ENCODE data around the gene HES1.

Gene HES1

DNA sequence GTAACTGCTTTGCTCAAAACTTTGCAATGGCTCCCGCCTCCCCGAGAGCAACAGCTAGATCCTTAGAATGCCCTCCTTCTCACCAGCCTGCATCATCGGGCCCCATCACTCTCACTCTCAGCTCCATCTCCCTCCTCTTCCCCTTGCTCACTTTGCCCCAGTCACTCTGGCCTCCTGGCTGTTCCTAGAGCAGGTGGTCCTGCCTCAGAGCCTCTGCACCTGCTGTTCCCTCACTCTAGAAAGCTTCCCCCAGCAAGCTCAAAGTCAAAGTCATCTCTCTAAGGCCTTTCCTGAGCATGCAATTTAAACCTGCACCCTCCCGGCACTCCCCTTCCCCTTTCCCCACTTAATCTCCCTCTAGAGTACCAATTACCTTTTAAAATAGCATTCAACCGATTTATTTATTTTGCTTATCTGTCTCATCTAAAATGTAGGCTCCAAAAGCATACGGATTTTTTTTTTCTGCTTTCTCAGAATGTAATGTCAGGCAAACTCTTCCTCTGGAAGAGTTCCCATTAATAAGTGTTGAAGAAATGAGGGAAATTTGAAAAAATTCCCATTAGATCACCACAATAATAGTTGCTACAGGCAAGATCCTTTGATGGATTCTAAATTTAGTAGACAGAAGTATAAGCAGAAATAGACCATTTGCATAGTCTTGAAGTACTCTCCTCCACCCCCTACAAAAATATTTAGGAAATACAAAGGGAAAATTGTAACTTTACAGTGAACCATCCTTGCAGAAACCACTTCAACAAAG lies 15.9 kb upstream of the HES1 start:
- no peak for DNase-seq (ENCODE audit: low read depth, low spot score)
- Histone ChIP-seq H3K9ac (ENCODE audit: insufficient read length) (no peak overlapping the region), H3K9me3 (ENCODE audit: low read depth, low read length) (no peaks in the 10 kb centered on the region), H3K36me3 (ENCODE audit: insufficient read depth, low read length) (no peaks in the 10 kb centered on the region), H3K4me3 (no peak overlapping the region), H3K27ac (no peak overlapping the region)
- TF ChIP-seq POLR2AphosphoS5 (IDR thresholded peaks at IDR 0.05; ENCODE audit: borderline replicate concordance, low read depth, low read length), result no peak
- TF ChIP-seq EZH2 (IDR thresholded peaks at IDR 0.05), result no peak
- no peak for TF ChIP-seq FOXP2 (optimal IDR thresholded peaks at IDR 0.05; ENCODE audit: control extremely low read depth, extremely low read length, insufficient read depth)

DNA sequence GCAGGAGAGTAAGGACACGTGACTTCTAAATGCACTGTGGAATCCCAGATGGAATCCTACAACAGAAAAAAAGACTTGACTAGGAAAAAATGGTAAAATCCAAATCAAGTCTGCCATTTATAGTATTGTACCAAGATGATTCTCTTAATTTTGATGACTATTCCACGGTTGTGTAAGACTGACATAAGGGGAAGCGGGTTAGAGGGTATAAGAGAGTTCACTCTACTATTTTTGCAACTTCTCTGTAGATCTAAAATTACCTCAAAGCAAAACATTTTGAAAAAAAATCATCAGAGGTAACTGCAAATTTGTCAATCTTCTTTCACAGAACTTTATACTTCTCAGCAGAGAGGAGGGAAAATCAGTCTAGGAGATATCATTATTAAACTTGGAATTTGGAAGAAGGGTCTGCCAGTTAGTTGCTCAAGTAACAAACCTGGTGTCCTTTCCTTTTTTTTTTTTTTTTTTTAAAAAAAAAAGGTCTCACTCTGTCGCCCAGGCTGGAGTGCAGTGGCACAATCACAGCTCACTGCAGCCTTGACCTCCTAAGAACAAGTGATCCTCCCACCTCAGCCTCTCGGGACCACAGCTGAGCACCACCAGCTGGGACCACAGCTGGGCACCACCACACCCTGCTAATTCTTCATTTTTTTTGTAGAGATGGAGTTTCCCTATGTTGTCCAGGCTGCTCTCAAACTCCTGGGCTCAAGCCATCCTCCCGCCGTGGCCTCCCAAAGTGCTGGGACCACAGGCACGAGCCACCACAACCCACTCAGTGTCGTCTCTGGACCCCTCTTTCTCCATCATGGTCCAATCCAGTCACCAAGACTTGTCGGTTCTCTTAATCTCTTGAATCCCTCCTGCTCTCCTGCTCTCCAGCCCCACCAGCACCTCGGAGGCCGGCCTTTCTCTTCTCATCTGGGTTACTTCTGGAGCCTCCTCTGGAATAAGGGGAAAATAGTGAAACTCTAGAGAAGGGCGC lies 14.9 kb upstream of the HES1 start:
- Histone ChIP-seq H3K27ac (no peak overlapping the region), H3K9ac (ENCODE audit: insufficient read length) (no peak overlapping the region), H3K36me3 (ENCODE audit: insufficient read depth, low read length) (no peaks in the 10 kb centered on the region), H3K9me3 (ENCODE audit: low read depth, low read length) (no peaks in the 10 kb centered on the region), H3K4me3 (no peak overlapping the region)
- no peak for TF ChIP-seq FOXP2 (optimal IDR thresholded peaks at IDR 0.05; ENCODE audit: control extremely low read depth, extremely low read length, insufficient read depth)
- TF ChIP-seq POLR2AphosphoS5 (IDR thresholded peaks at IDR 0.05; ENCODE audit: borderline replicate concordance, low read depth, low read length), result no peak
- no peak for TF ChIP-seq EZH2 (IDR thresholded peaks at IDR 0.05)
- no peak for DNase-seq (ENCODE audit: low read depth, low spot score)

DNA sequence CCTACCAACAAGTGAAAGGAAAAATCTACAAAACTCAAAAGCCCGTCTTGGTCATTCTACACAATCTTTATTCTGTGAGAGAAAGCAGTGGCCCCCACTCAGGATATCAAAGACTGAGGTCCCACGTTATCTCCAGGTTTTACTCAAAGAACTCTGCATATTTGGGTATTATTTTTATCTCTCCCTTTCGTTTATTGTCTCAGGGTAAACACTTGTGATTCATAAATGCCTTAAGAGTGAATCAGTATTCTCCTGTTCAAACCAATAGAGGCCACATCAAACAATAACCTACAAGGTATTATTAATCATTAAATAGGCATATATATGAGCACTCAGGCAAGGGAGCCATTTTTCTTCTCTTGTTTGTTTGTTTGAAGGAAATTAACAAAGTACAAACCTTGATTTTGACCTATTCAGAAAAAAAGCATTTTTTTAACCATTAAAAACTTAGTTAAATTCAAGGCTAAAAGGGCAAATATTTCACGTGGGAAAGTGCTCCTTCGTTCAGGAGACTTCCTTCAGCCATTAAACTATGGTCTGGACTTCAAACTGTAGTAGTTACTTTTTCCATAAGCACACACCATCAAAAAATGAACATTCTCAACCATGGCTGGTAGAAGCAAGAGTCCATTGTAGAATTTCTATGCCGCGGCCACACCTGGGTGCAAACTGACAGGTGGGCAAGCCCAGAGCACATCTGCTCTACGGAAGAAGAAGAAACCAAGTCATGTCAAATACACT lies 13.9 kb upstream of the HES1 start:
- TF ChIP-seq FOXP2 (optimal IDR thresholded peaks at IDR 0.05; ENCODE audit: control extremely low read depth, extremely low read length, insufficient read depth) (no peak), EZH2 (IDR thresholded peaks at IDR 0.05) (no peak), POLR2AphosphoS5 (IDR thresholded peaks at IDR 0.05; ENCODE audit: borderline replicate concordance, low read depth, low read length) (no peak)
- DNase-seq (ENCODE audit: low read depth, low spot score), result no peak
- no peaks in the 10 kb centered on the region for H3K9me3 ChIP-seq (ENCODE audit: low read depth, low read length)
- no peaks in the 10 kb centered on the region for H3K36me3 ChIP-seq (ENCODE audit: insufficient read depth, low read length)
- H3K4me3 ChIP-seq, result no peak overlapping the region
- H3K27ac ChIP-seq, result no peak overlapping the region
- no peak overlapping the region for H3K9ac ChIP-seq (ENCODE audit: insufficient read length)

DNA sequence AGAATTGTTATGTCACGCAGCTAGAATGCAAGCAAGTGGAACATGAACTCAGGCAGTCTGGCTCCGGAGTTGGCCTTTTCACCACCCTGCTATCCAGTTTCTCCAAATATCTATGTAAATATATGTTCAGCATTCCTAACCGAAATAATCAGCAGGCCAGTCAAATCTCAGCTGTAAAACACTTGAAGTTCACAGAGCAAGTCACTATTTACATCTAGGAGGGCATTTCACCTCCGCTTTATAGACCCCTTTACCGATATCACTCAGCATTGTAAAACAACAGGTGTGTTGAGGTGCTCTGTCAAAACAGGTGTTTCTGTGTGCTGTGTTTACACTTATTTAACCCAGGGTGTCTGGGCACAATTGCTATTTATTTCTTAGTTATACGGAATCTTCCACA lies 12.2 kb upstream of the HES1 start:
- Histone ChIP-seq H3K27ac (no peak overlapping the region), H3K9ac (ENCODE audit: insufficient read length) (no peak overlapping the region), H3K4me3 (no peak overlapping the region), H3K9me3 (ENCODE audit: low read depth, low read length) (no peaks in the 10 kb centered on the region), H3K36me3 (ENCODE audit: insufficient read depth, low read length) (no peaks in the 10 kb centered on the region)
- DNase-seq (ENCODE audit: low read depth, low spot score), result no peak
- TF ChIP-seq FOXP2 (optimal IDR thresholded peaks at IDR 0.05; ENCODE audit: control extremely low read depth, extremely low read length, insufficient read depth) (no peak), POLR2AphosphoS5 (IDR thresholded peaks at IDR 0.05; ENCODE audit: borderline replicate concordance, low read depth, low read length) (no peak), EZH2 (IDR thresholded peaks at IDR 0.05) (no peak)

DNA sequence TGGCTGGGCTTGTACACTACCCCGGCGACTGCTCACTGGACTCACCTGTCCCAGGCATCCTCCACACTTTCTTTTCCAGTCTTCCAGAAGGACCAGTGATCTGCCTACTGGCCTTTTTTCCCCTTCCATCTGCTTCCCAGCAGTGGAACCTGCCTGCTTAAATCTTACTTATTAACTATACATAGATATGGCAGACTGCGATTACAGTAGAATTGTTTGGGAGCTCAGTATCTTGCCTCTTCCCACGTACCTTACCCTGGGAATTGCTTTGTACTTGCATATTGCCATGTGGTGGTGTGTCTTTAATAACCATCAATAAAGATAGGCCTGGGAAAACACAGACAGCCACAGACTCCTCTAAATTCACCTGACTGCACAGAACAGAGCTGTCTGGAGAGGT lies 11.8 kb upstream of the HES1 start:
- Histone ChIP-seq H3K36me3 (ENCODE audit: insufficient read depth, low read length) (no peaks in the 10 kb centered on the region), H3K9ac (ENCODE audit: insufficient read length) (no peak overlapping the region), H3K9me3 (ENCODE audit: low read depth, low read length) (no peaks in the 10 kb centered on the region), H3K27ac (no peak overlapping the region), H3K4me3 (no peak overlapping the region)
- no peak for TF ChIP-seq EZH2 (IDR thresholded peaks at IDR 0.05)
- TF ChIP-seq FOXP2 (optimal IDR thresholded peaks at IDR 0.05; ENCODE audit: control extremely low read depth, extremely low read length, insufficient read depth), result no peak
- TF ChIP-seq POLR2AphosphoS5 (IDR thresholded peaks at IDR 0.05; ENCODE audit: borderline replicate concordance, low read depth, low read length), result no peak
- DNase-seq (ENCODE audit: low read depth, low spot score), result no peak

DNA sequence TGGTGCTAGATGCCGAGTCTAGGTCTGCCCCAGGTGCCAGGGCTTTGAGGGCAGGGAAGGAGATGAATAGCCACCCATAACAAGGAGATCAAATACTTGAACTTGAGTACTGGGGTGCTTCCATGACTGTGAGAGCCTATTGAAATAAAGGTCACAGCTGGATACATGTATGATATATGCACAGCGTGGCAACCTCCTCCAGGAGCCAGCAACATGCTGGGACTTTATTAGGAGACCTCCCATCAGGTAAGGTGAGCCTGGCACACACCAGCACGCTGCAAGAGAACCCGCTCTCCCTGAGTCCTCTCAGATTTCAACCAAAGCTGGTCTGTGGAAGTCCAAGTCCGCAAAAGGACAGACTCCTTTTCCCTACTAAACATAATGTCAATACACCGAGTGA lies 10.5 kb upstream of the HES1 start:
- TF ChIP-seq POLR2AphosphoS5 (IDR thresholded peaks at IDR 0.05; ENCODE audit: borderline replicate concordance, low read depth, low read length) (no peak), FOXP2 (optimal IDR thresholded peaks at IDR 0.05; ENCODE audit: control extremely low read depth, extremely low read length, insufficient read depth) (no peak), EZH2 (IDR thresholded peaks at IDR 0.05) (no peak)
- Histone ChIP-seq H3K27ac (no peak overlapping the region), H3K36me3 (ENCODE audit: insufficient read depth, low read length) (no peaks in the 10 kb centered on the region), H3K4me3 (no peak overlapping the region), H3K9ac (ENCODE audit: insufficient read length) (no peak overlapping the region), H3K9me3 (ENCODE audit: low read depth, low read length) (no peaks in the 10 kb centered on the region)
- DNase-seq (ENCODE audit: low read depth, low spot score), result no peak

DNA sequence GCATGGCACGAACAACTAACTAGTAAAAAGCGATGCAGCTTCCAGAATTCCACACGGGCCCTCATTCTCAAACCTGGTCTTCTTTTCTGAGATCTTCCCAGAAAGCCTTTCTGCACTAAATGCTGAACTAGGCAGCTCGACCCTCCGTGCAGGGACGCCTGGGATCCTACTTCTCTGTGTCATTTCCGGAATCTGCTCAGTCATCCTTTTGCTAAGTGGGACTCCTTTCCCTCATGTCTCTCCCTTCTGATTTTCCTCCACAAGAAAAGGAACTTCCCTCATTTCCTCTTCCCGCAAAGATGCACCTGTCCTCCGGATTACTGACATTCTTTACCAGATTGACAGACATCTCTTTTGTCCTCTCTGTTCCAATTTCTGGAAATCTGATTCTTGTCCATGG lies 9.2 kb upstream of the HES1 start:
- H3K27ac ChIP-seq, result no peak overlapping the region
- H3K9ac ChIP-seq (ENCODE audit: insufficient read length), result no peak overlapping the region
- TF ChIP-seq POLR2AphosphoS5 (IDR thresholded peaks at IDR 0.05; ENCODE audit: borderline replicate concordance, low read depth, low read length) (no peak), FOXP2 (optimal IDR thresholded peaks at IDR 0.05; ENCODE audit: control extremely low read depth, extremely low read length, insufficient read depth) (no peak), EZH2 (IDR thresholded peaks at IDR 0.05) (no peak)
- no peaks in the 10 kb centered on the region for H3K9me3 ChIP-seq (ENCODE audit: low read depth, low read length)
- no peaks in the 10 kb centered on the region for H3K36me3 ChIP-seq (ENCODE audit: insufficient read depth, low read length)
- no peak for DNase-seq (ENCODE audit: low read depth, low spot score)
- no peak overlapping the region for H3K4me3 ChIP-seq

Data from SK-N-MC (cell line).